ENCODE measurements around the gene PLEKHA8.

DNA sequence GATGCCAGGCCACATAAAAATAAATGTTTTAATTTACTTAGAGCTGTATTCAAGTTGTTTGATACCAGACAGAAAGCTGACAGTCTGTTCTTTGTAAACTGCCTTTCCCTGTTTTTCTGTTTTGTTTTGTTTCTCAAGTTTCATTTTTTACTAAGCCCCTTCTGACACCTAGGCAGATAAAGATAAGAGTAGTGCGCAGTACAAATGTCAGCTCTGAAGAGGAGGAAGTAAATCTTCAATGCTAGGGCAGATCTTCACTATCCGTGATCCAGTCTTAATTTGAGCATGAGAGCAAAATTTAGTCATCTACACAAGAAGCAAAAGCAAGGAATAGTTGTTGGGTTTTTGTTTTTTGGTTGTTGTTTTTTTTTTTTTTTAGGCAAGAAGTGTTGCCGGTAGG is 133.9 kb downstream of the PLEKHA8 start:
- TF ChIP-seq SIN3A (IDR thresholded peaks at IDR 0.05; ENCODE audit: borderline replicate concordance, insufficient read depth, low read length) (no peak), POLR2AphosphoS5 (IDR thresholded peaks at IDR 0.05; ENCODE audit: low read depth, low read length) (no peak)
